ENCODE data around the gene TXLNB.

- TF ChIP-seq CTCF (conservative IDR thresholded peaks at IDR 0.05; ENCODE audit: low read length) (no peak), EZH2phosphoT487 (IDR thresholded peaks at IDR 0.05; ENCODE audit: borderline replicate concordance, low read depth, low read length) (no peak)
These were observed 90.4 kb downstream of the TXLNB start for GRCh38 chr6:139201378-139201777.

All from OCI-LY7 (cell line).